AG09309 (cell line): ENCODE data around the gene TST.

Source experiments
- DNase-seq: peaks from one replicate; pipeline ENCODE4 v3.0.0-alpha.2; 2010; ENCODE audit warnings: low read depth
- H3K4me3 ChIP-seq: 2 replicates; pipeline ENCODE4 v1.5.1; 2011; ENCODE audit warnings: mild to moderate bottlenecking, low read depth, low read length, moderate library complexity; ENCODE audit not compliant: control insufficient read depth
- CTCF ChIP-seq: IDR thresholded peaks from 2 replicates; pipeline ENCODE4 v1.5.1; 2011; ENCODE audit warnings: mild to moderate bottlenecking, low read depth, low read length, inconsistent platforms; ENCODE audit not compliant: insufficient read depth, control insufficient read depth; ENCODE audit errors: missing control alignments

TST gene

GRCh38 chr22:37024339-37025157 lies 5.3 kb upstream of the TST start:
- no peak for DNase-seq
- no peak overlapping the region for H3K4me3 ChIP-seq
- TF ChIP-seq CTCF: no peak

GRCh38 chr22:37023743-37024338 lies 4.6 kb upstream of the TST start:
- no peak for DNase-seq
- no peak for TF ChIP-seq CTCF
- no peak overlapping the region for H3K4me3 ChIP-seq

GRCh38 chr22:37022483-37023337 lies 3.5 kb upstream of the TST start:
- DNase-seq: no peak
- no peak for TF ChIP-seq CTCF
- H3K4me3 ChIP-seq: no peak overlapping the region

GRCh38 chr22:37021710-37022482 lies 2.6 kb upstream of the TST start:
- H3K4me3 ChIP-seq: no peak overlapping the region
- peak; percentile 85 for TF ChIP-seq CTCF
- no peak for DNase-seq

GRCh38 chr22:37021041-37021440 lies 1.8 kb upstream of the TST start:
- no peak for TF ChIP-seq CTCF
- no peak overlapping the region for H3K4me3 ChIP-seq
- no peak for DNase-seq

- TF ChIP-seq CTCF: no peak
- H3K4me3 ChIP-seq: peak overlapping the region; percentile 92
- DNase-seq: no peak
These were observed 889 bp upstream of the TST start for GRCh38 chr22:37020192-37020479.
